IPS-20b (cell line): Measurements from ENCODE around the gene SDK1.
"Not testable (repeated sequence)": the region's sequence is repeated elsewhere in the genome, so short reads cannot be mapped to it uniquely, and the experiment has no call there.

Experiments
- H3K27ac ChIP-seq: one replicate; pipeline ENCODE4 v1.5.1; 2013; ENCODE audit warnings: low read length
- H3K27me3 ChIP-seq: 2 replicates; pipeline ENCODE4 v1.6.1; 2013; ENCODE audit warnings: mild to moderate bottlenecking, low read length, inconsistent platforms; ENCODE audit not compliant: insufficient read depth
- H3K36me3 ChIP-seq: 2 replicates; pipeline ENCODE4 v1.6.1; 2013; ENCODE audit warnings: low read depth, mild to moderate bottlenecking, inconsistent platforms, low read length, moderate library complexity; ENCODE audit not compliant: insufficient read depth
- H3K4me1 ChIP-seq: 2 replicates; pipeline ENCODE4 v1.6.1; 2013; ENCODE audit warnings: mild to moderate bottlenecking, control low read depth, inconsistent platforms, low read length, moderate library complexity; ENCODE audit not compliant: insufficient read depth
- H3K4me3 ChIP-seq: 2 replicates; pipeline ENCODE4 v1.5.1; 2013; ENCODE audit warnings: mild to moderate bottlenecking, low read length, inconsistent platforms
- H3K9ac ChIP-seq: 2 replicates; pipeline ENCODE4 v1.6.1; 2013; ENCODE audit warnings: low read depth, mild to moderate bottlenecking, inconsistent platforms, low read length, moderate library complexity
- H3K9me3 ChIP-seq: 2 replicates; pipeline ENCODE4 v1.6.1; 2013; ENCODE audit warnings: mild to moderate bottlenecking, low read depth, low read length, inconsistent platforms; ENCODE audit not compliant: insufficient read depth

Gene SDK1

GRCh38 chr7:4307316-4308204 lies 1006.5 kb downstream of the SDK1 start:
- no peak overlapping the region for H3K9ac ChIP-seq
- peaks cover 4% of the 10 kb centered on the region; the same call in 1 of the 2 replicates for H3K4me1 ChIP-seq
- H3K36me3 ChIP-seq: no peaks in the 10 kb centered on the region
- no peaks in the 10 kb centered on the region for H3K9me3 ChIP-seq
- H3K4me3 ChIP-seq: no peak overlapping the region
- H3K27ac ChIP-seq: no peak overlapping the region
- peaks cover 42% of the 10 kb centered on the region for H3K27me3 ChIP-seq

- H3K36me3 ChIP-seq: no peaks in the 10 kb centered on the region
- no peak overlapping the region for H3K4me3 ChIP-seq
- H3K27me3 ChIP-seq: peaks cover 42% of the 10 kb centered on the region
- no peak overlapping the region for H3K27ac ChIP-seq
- no peaks in the 10 kb centered on the region for H3K9me3 ChIP-seq
- H3K9ac ChIP-seq: no peak overlapping the region
- peaks cover 4% of the 10 kb centered on the region; the same call in 1 of the 2 replicates for H3K4me1 ChIP-seq
Observed at GRCh38 chr7:4308205-4308590, 1007.1 kb downstream of the SDK1 start.

- not testable (repeated sequence) for H3K27ac ChIP-seq, H3K4me3 ChIP-seq, H3K27me3 ChIP-seq, H3K4me1 ChIP-seq, H3K9ac ChIP-seq, H3K9me3 ChIP-seq, H3K36me3 ChIP-seq
Observed at GRCh38 chr7:4313911-4314310, 1012.9 kb downstream of the SDK1 start.

GRCh38 chr7:4314316-4314715 lies 1013.3 kb downstream of the SDK1 start:
- not testable (repeated sequence) for H3K4me1 ChIP-seq, H3K27me3 ChIP-seq, H3K36me3 ChIP-seq, H3K4me3 ChIP-seq, H3K9ac ChIP-seq, H3K9me3 ChIP-seq, H3K27ac ChIP-seq
